K562 (cell line): ENCODE results near the gene FRYL. TPM values are rescaled to one million over a fixed set of nuclear protein-coding genes. Genes with fewer than 3 reads are reported as not detected.

ENCODE experiments used
- ATAC-seq: fragments of 200-7000 bp; cut with Tn5 transposase; 3 replicates; pipeline ENCODE4 v1.9.1; 2020; ENCODE audit warnings: moderate library complexity
- BruUV-seq: library from RNA; stranded (reverse); fragments of 400-500 nt; replicated peaks from 2 replicates; lab custom pipeline; 2021; lab: Mats Ljungman, UMichigan
- CTCF ChIA-PET: fragments of 300-600 bp; formaldehyde crosslinking; extraction: SDS; loops from one replicate; lab custom pipeline; 2021; ENCODE audit warnings: low intra/inter-chr PET ratio; lab: Yijun Ruan, JAX
- POLR2A ChIA-PET: fragments of 300-600, 350-650 bp; sonication (Branson Sonifier 250); formaldehyde crosslinking; extraction: SDS; loops from one replicate; lab custom pipeline; 2021; ENCODE audit warnings: antibody characterized with exemption, inconsistent platforms; lab: Yijun Ruan, JAX
- DNase-seq, 4 experiments: peaks; one replicate each; pipeline versions ENCODE4 v3.0.0 to v3.0.0-alpha.2; 2011 to 2018; ENCODE audit warnings: low spot score in 3 of 4, mixed read lengths in 3 of 4; ENCODE audit errors: extremely low read depth in 1 of 4
- FAIRE-seq: peaks from 2 replicates; lab custom pipeline; 2011; peaks lifted over from hg19 to GRCh38; lab: Jason Lieb, UNC
- H2AFZ ChIP-seq: 2 replicates; pipeline ENCODE4 v1.6.0; 2011; ENCODE audit warnings: low read depth, low read length, control low read depth, inconsistent platforms
- H3K27ac ChIP-seq: fragments of 200-600 bp; 3 replicates; pipeline ENCODE4 v1.8.0; 2011; ENCODE audit warnings: low read depth, mild to moderate bottlenecking, control low read depth, inconsistent platforms, low read length, moderate library complexity, mixed read lengths; ENCODE audit errors: extremely low read depth
- H3K27me3 ChIP-seq, 2 experiments: fragments of 300-600 bp in 1 of 2; 2 replicates in 1 of 2; 3 replicates in 1 of 2; pipeline versions ENCODE4 v1.6.0 to v1.8.0; 2011; ENCODE audit warnings: inconsistent platforms in 2 of 2, low read length in 2 of 2, mild to moderate bottlenecking in 1 of 2, mixed read lengths in 1 of 2, moderate library complexity in 1 of 2; ENCODE audit not compliant: control insufficient read depth in 2 of 2, insufficient read depth in 2 of 2
- H3K36me3 ChIP-seq: fragments of 300-600 bp; 3 replicates; pipeline ENCODE4 v1.8.0; 2011; ENCODE audit warnings: mild to moderate bottlenecking, low read length, inconsistent platforms; ENCODE audit not compliant: control insufficient read depth, insufficient read depth
- H3K4me1 ChIP-seq, 2 experiments: fragments of 200-600 bp in 1 of 2; replicated peaks in 1 of 2; 2 replicates in 1 of 2; 3 replicates in 1 of 2; pipeline versions ENCODE4 v1.5.1 to v1.8.0; 2011; ENCODE audit warnings: inconsistent platforms in 2 of 2, low read length in 2 of 2, mild to moderate bottlenecking in 1 of 2, mixed read lengths in 1 of 2, moderate library complexity in 1 of 2; ENCODE audit not compliant: control insufficient read depth in 2 of 2, insufficient read depth in 2 of 2
- H3K4me2 ChIP-seq: 2 replicates; pipeline ENCODE4 v1.6.1; 2011; ENCODE audit warnings: low read length, control low read depth, inconsistent platforms, mixed read lengths; ENCODE audit not compliant: insufficient read depth
- H3K4me3 ChIP-seq: fragments of 200-600 bp; sonication (generic), shearing (Covaris generic); 2 replicates; pipeline ENCODE4 v1.5.1; 2016; ENCODE audit warnings: control low read depth, inconsistent platforms
- H3K79me2 ChIP-seq: fragments of 200-600 bp; 3 replicates; pipeline ENCODE4 v1.8.0; 2011; ENCODE audit warnings: low read length, inconsistent platforms; ENCODE audit not compliant: control insufficient read depth, insufficient read depth
- H3K9ac ChIP-seq, 2 experiments: 2 replicates each; pipeline versions ENCODE4 v1.6.0 to v1.6.1; 2011; ENCODE audit warnings: low read depth in 2 of 2, low read length in 2 of 2, control low read depth in 1 of 2, inconsistent platforms in 1 of 2, mild to moderate bottlenecking in 1 of 2, mixed read lengths in 1 of 2; ENCODE audit not compliant: insufficient read depth in 1 of 2
- H3K9me1 ChIP-seq: one replicate; pipeline ENCODE4 v1.6.0; 2011; ENCODE audit warnings: inconsistent platforms, mild to moderate bottlenecking, low read length, moderate library complexity; ENCODE audit not compliant: control insufficient read depth, insufficient read depth
- H3K9me3 ChIP-seq: replicated peaks from 2 replicates; pipeline ENCODE4 v1.5.1; 2011; ENCODE audit warnings: low read depth, low read length, inconsistent platforms; ENCODE audit not compliant: control insufficient read depth, insufficient read depth
- H4K20me1 ChIP-seq: replicated peaks from 2 replicates; pipeline ENCODE4 v1.6.1; 2011; ENCODE audit warnings: low read length, inconsistent platforms, mixed read lengths; ENCODE audit not compliant: control insufficient read depth, insufficient read depth
- ATF1 ChIP-seq, 2 experiments: fragments of 450-650 bp in 1 of 2; IDR thresholded peaks; 2 replicates each; pipeline ENCODE4 v1.6.1; 2016; ENCODE audit warnings: missing compliant biosample characterization in 1 of 2, missing genetic modification characterization in 1 of 2
- HDAC3 ChIP-seq: fragments of 450-650 bp; IDR thresholded peaks from 2 replicates; pipeline ENCODE4 v1.6.1; 2018; ENCODE audit warnings: borderline replicate concordance, mild to moderate bottlenecking, moderate library complexity; ENCODE audit not compliant: partially characterized antibody
- KAT7 ChIP-seq: sonication (generic); formaldehyde crosslinking; IDR thresholded peaks from 2 replicates; pipeline ENCODE4 v1.8.0; 2022; ENCODE audit warnings: missing genetic modification reagents, mild to moderate bottlenecking, borderline replicate concordance
- PHB2 ChIP-seq: fragments of 450-650 bp; IDR thresholded peaks from 2 replicates; pipeline ENCODE4 v1.6.1; 2017; ENCODE audit warnings: low read depth
- SMC3 ChIP-seq: conservative IDR thresholded peaks from 2 replicates; pipeline ENCODE4 v1.6.1; 2011; ENCODE audit warnings: low read depth, low read length, improper control_type of control experiment; ENCODE audit not compliant: insufficient read depth
- whole genome bisulfite sequencing: fragments of 100-300 bp; shearing (Covaris generic); methylation state at CpG from one replicate; pipeline ENCODE4 v1.1.6; 2016; ENCODE audit warnings: low coverage, mixed read lengths; ENCODE audit not compliant: insufficient coverage; ENCODE audit errors: missing lambda C conversion rate; 5-methylcytosine and 5-hydroxymethylcytosine counted together
- in situ Hi-C: fragments of 300-500 bp; cut with MboI; formaldehyde crosslinking; loops from 4 replicates; pipeline ENCODE4 v1.15.0; 2018; ENCODE audit warnings: inconsistent platforms, mixed read lengths
- intact Hi-C: fragments of 100-400 bp; cut with micrococcal nuclease; formaldehyde crosslinking; loops from 2 replicates; pipeline ENCODE4 v1.14.2; 2022
- polyA plus RNA-seq, 8 experiments: library from polyadenylated mRNA; depleted of rRNA in 4 of 8; stranded (reverse) in 5 of 8; unstranded in 3 of 8; fragments of >200 nt; fragmentation: Nextera tagmentation in 2 of 8; fragmentation: Illumina TruSeq in 1 of 8; extraction: Ambion mirVana in 2 of 8; extraction: Trizol in 1 of 8; gene quantifications; 2 replicates each; pipeline versions ENCODE4 v1.2.1 to v1.2.3, GENCODE V29; 2011 to 2014; ENCODE audit warnings: inconsistent platforms in 1 of 8, missing spikeins in 1 of 8
- total RNA-seq, 7 experiments: library from RNA; depleted of rRNA in 6 of 7; stranded (reverse); fragments of >200 nt in 6 of 7; fragmentation: Illumina TruSeq in 2 of 7; extraction: Trizol in 2 of 7; gene quantifications; 2 replicates each; pipeline versions ENCODE4 v1.2.1 to v1.2.3, GENCODE V29; 2011 to 2021; ENCODE audit warnings: low replicate concordance in 1 of 7
- TF ChIP-seq, protein P1 (sequence below), 2 experiments: IDR thresholded peaks; 2 replicates each; pipeline ENCODE4 v1.6.1; 2011; ENCODE audit warnings: borderline replicate concordance in 1 of 2, control low read depth in 1 of 2, low read depth in 1 of 2, low read length in 1 of 2, mild to moderate bottlenecking in 1 of 2, mixed read lengths in 1 of 2, moderate library complexity in 1 of 2; ENCODE audit not compliant: insufficient read depth in 1 of 2, insufficient read length in 1 of 2, poor library complexity in 1 of 2, severe bottlenecking in 1 of 2; ENCODE audit errors: extremely low read depth in 1 of 2
- TF ChIP-seq, protein P2 (sequence below): sonication (generic); formaldehyde crosslinking; IDR thresholded peaks from 2 replicates; pipeline ENCODE4 v1.8.0; 2022; ENCODE audit warnings: missing genetic modification reagents, mild to moderate bottlenecking, moderate library complexity, borderline replicate concordance
- TF ChIP-seq, protein P3 (sequence below): fragments of 450-650 bp; IDR thresholded peaks from 2 replicates; pipeline ENCODE4 v1.6.1; 2017; ENCODE audit warnings: antibody characterized with exemption

The FRYL gene
- total and polyA plus RNA-seq, 9 of the 15 experiments (the other 6 are each of a cell fraction or from before 2014, with no cell fraction given), result 7.2 to 34.9 (median 15.9) TPM

DNA sequence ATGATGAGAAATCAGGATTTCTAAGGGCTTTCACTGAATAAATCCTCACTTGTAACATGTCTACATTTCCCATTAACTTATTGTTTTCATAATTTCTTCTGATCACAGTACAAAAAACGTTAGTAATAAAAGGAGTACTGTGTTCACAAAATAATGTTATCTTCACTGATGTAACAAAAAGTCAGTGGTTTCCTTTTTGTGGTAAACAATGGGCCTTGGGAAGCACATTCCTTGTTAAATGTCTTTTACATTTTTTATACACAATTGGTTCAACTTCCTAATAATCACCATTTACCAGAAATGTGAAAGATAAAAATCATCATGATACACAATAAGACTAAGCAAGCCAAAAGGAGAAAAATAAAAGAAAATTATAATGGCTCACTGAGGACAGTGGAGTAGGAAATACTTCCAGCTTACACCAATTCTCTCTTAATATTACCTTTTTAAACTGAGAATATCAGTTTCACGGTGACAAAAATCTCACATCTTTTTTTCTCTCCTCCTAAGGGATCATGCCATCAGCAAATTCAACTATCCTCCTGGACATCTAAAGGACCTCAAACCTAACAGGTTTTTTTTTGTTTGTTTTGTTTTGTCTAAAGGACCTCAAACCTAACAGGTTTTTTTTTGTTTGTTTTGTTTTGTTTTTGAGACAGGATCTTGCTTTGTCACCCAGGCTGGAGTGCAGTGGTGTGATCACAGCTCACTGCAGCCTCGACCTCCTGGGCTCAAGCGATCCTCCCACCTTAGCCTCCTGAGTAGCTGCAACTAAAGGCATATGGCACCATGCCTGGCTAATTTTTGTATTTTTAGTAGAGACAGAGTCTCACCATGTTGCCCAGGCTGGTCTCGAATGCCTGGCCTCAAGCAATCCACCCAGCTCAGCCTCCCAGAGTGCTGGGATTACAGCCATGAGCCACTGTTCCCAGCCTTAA is 57.3 kb downstream of the FRYL start:
- 38% methylated on average over 5 of the region's 5 CpGs for WGBS
- BruUV-seq, result no TSS peak
- Histone ChIP-seq H3K79me2 (peaks cover 63% of the 10 kb centered on the region), H4K20me1 (no peaks in the 10 kb centered on the region), H3K9me1 (no peaks in the 10 kb centered on the region), H3K36me3 (no peaks in the 10 kb centered on the region), H3K4me1 (peaks cover 0 to 27% of the 10 kb centered on the region in 2 experiments; a peak in 3 of 5 replicates), H3K4me2 (no peak overlapping the region), H3K9ac (no peak overlapping the region), H3K4me3 (no peak overlapping the region), H3K27me3 (no peaks in the 10 kb centered on the region), H3K27ac (no peak overlapping the region), H2AFZ (no peak overlapping the region), H3K9me3 (no peaks in the 10 kb centered on the region)
- DNase-seq, result no peak
- no peak for TF ChIP-seq KAT7 (CRISPR knock-in tag)
- TF ChIP-seq HDAC3, result no peak
- FAIRE-seq, result peak; percentile 11
- CTCF ChIA-PET, result no interaction called here
- in situ Hi-C loops, result no loop called here
- POLR2A ChIA-PET, result no interaction called here
- intact Hi-C loops, result no loop called here
- ATAC-seq, result no peak

DNA sequence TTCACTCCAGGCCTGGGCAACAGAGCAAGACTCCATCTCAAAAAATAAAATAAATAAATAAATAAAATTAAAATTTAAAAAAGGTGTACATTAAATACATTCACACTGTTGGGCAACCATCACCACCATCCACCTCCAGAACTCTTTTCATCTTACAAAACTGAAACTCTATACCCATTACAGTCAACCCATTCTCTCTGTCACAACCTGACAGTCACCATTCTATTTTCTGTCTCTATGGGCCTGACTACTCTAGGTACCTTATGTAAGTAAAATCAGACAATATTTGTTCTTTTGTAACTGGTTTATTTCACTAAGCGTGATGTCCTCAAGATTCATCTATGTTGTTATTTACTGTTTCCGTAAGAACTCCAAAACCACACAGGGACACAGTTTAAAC is 59.6 kb downstream of the FRYL start:
- Histone ChIP-seq H3K4me1 (peaks cover 0 to 5% of the 10 kb centered on the region in 2 experiments; a peak in 3 of 5 replicates), H2AFZ (no peak overlapping the region), H3K36me3 (no peaks in the 10 kb centered on the region), H3K9me1 (no peaks in the 10 kb centered on the region), H3K79me2 (peaks cover 45% of the 10 kb centered on the region), H3K27me3 (no peaks in the 10 kb centered on the region), H3K4me2 (no peak overlapping the region), H3K27ac (no peak overlapping the region), H4K20me1 (no peaks in the 10 kb centered on the region), H3K9ac (no peak overlapping the region), H3K4me3 (no peak overlapping the region), H3K9me3 (no peaks in the 10 kb centered on the region)
- ChIA-PET POLR2A (no interaction called here), CTCF (no interaction called here)
- TF ChIP-seq, protein P1, sequence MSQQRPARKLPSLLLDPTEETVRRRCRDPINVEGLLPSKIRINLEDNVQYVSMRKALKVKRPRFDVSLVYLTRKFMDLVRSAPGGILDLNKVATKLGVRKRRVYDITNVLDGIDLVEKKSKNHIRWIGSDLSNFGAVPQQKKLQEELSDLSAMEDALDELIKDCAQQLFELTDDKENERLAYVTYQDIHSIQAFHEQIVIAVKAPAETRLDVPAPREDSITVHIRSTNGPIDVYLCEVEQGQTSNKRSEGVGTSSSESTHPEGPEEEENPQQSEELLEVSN (IDR thresholded peaks at IDR 0.05; ENCODE audit: borderline replicate concordance in 1 of 2, extremely low read depth in 1 of 2, insufficient read depth in 1 of 2, insufficient read length in 1 of 2, low read depth in 1 of 2, low read length in 1 of 2, poor library complexity in 1 of 2, severe bottlenecking in 1 of 2), result no peak
- no peak for TF ChIP-seq SMC3
- no peak for TF ChIP-seq PHB2
- TF ChIP-seq, protein P2, sequence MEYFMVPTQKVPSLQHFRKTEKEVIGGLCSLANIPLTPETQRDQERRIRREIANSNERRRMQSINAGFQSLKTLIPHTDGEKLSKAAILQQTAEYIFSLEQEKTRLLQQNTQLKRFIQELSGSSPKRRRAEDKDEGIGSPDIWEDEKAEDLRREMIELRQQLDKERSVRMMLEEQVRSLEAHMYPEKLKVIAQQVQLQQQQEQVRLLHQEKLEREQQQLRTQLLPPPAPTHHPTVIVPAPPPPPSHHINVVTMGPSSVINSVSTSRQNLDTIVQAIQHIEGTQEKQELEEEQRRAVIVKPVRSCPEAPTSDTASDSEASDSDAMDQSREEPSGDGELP, result no peak
- no peak for TF ChIP-seq ATF1 (CRISPR knock-in tag; IDR thresholded peaks at IDR 0.05)
- no peak for TF ChIP-seq ATF1 (tag; IDR thresholded peaks at IDR 0.05)
- TF ChIP-seq, protein P3, sequence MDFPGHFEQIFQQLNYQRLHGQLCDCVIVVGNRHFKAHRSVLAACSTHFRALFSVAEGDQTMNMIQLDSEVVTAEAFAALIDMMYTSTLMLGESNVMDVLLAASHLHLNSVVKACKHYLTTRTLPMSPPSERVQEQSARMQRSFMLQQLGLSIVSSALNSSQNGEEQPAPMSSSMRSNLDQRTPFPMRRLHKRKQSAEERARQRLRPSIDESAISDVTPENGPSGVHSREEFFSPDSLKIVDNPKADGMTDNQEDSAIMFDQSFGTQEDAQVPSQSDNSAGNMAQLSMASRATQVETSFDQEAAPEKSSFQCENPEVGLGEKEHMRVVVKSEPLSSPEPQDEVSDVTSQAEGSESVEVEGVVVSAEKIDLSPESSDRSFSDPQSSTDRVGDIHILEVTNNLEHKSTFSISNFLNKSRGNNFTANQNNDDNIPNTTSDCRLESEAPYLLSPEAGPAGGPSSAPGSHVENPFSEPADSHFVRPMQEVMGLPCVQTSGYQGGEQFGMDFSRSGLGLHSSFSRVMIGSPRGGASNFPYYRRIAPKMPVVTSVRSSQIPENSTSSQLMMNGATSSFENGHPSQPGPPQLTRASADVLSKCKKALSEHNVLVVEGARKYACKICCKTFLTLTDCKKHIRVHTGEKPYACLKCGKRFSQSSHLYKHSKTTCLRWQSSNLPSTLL, result no peak
- DNase-seq, result no peak
- in situ Hi-C loops, result no loop called here
- intact Hi-C loops, result no loop called here
- ATAC-seq, result no peak
- no peak for FAIRE-seq
- BruUV-seq, result no TSS peak
- 100% methylated on average over 2 of the region's 2 CpGs for WGBS
